Activated naive CD4-positive, alpha-beta T cell treated with anti-CD3 and anti-CD28 coated beads, Interleukin-2, amount 10 ng/mL, durations not matched to agents 7 days and 5 days (primary cell): ENCODE data around the gene OXER1.
A peak's percentile ranks its signal among the peaks of the same experiment; 100 is the strongest.

Source experiments
- CTCF ChIA-PET: fragments of 350-600 bp; sonication (Branson Sonifier 250); formaldehyde crosslinking; loops from one replicate; lab custom pipeline; 2021; ENCODE audit warnings: antibody characterized with exemption; lab: Charles Lee
- DNase-seq: peaks from one replicate; pipeline ENCODE4 v3.0.0-alpha.2; 2020
- H3K27ac Mint-ChIP-seq: one replicate; pipeline ENCODE4 v1.8.0; 2021; ENCODE audit warnings: mild to moderate bottlenecking, moderate library complexity, mixed read lengths
- H3K27me3 Mint-ChIP-seq: one replicate; pipeline ENCODE4 v1.8.0; 2021; ENCODE audit warnings: mild to moderate bottlenecking, mixed read lengths
- H3K36me3 Mint-ChIP-seq: one replicate; pipeline ENCODE4 v1.8.0; 2021; ENCODE audit warnings: mixed read lengths
- H3K4me1 Mint-ChIP-seq: one replicate; pipeline ENCODE4 v1.8.0; 2021; ENCODE audit warnings: mixed read lengths
- H3K4me3 Mint-ChIP-seq: one replicate; pipeline ENCODE4 v1.8.0; 2021; ENCODE audit warnings: mild to moderate bottlenecking, moderate library complexity, mixed read lengths
- H3K9me3 Mint-ChIP-seq: one replicate; pipeline ENCODE4 v1.8.0; 2021; ENCODE audit warnings: mixed read lengths

OXER1 gene, protein sequence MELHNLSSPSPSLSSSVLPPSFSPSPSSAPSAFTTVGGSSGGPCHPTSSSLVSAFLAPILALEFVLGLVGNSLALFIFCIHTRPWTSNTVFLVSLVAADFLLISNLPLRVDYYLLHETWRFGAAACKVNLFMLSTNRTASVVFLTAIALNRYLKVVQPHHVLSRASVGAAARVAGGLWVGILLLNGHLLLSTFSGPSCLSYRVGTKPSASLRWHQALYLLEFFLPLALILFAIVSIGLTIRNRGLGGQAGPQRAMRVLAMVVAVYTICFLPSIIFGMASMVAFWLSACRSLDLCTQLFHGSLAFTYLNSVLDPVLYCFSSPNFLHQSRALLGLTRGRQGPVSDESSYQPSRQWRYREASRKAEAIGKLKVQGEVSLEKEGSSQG

GRCh38 chr2:42764096-42764495 is at the start of gene OXER1:
TSS of gene OXER1 (minus strand) at chr2:42764135. CDS start at chr2:42764062, 73 bp downstream.
- Mint-ChIP-seq H3K4me1 (no peaks in the 10 kb centered on the region), H3K4me3 (no peak within 1 kb of the TSS), H3K9me3 (no peaks in the 10 kb centered on the region), H3K27me3 (no peaks in the 10 kb centered on the region), H3K36me3 (peaks cover 3% of the 10 kb centered on the region), H3K27ac (peak within 1 kb of the TSS; percentile 52)
- no peak for DNase-seq
- CTCF ChIA-PET, result no interaction called here

DNA sequence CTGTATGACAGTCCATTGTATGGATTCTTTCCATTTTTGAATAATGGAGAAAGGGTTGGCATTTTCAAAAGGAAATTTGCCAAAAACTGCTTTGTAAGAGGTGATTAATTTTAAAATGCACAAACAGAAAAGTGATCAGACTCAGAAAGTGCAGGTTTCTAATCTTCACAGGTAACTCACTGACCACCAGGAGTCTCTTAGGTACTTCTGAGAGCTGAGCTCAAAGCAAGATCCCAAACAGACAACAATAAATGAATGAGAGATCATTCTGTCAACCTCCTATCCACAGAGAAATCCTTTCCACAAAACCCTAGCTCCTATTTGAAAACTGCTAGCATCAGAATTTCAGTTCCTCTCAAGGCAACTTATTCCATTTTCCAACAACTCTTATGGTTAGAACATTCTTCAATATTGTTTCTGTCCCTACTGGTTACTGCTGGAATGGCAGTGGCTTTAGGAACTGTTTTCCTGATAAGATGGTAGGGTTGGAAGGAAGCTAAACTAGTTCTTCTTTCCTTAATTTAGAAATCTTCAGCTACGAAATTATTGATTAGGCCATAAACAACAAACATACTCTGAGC is 49.1 kb upstream of the OXER1 start:
- H3K27ac Mint-ChIP-seq, result no peak overlapping the region
- CTCF ChIA-PET, result interaction anchor here (0.7 to 1.5 kb wide), 4 partner anchors 10 to 17 kb away, joined by 3 to 5 read pairs (median 4); no protein-coding TSS in a partner anchor
- no peak for DNase-seq

GRCh38 chr2:42810971-42811811 is 47.3 kb upstream of the OXER1 start:
- Mint-ChIP-seq H3K27me3 (peaks cover 39% of the 10 kb centered on the region), H3K36me3 (no peaks in the 10 kb centered on the region), H3K9me3 (no peaks in the 10 kb centered on the region), H3K4me1 (peaks cover 26% of the 10 kb centered on the region), H3K4me3 (peak overlapping the region; percentile 86), H3K27ac (peak overlapping the region; percentile 98)
- peak; percentile 60 for DNase-seq
- CTCF ChIA-PET, result interaction anchor here (1.2 to 2.4 kb wide), 4 partner anchors 10 to 411 kb away, joined by 4 to 15 read pairs (median 6); no protein-coding TSS in a partner anchor

More for the DNA sequence above, 49.1 kb upstream of the OXER1 start:
- H3K4me3 Mint-ChIP-seq, result no peak overlapping the region
- peaks cover 26% of the 10 kb centered on the region for H3K4me1 Mint-ChIP-seq
- H3K27me3 Mint-ChIP-seq, result peaks cover 34% of the 10 kb centered on the region
- H3K9me3 Mint-ChIP-seq, result no peaks in the 10 kb centered on the region
- no peaks in the 10 kb centered on the region for H3K36me3 Mint-ChIP-seq

DNA sequence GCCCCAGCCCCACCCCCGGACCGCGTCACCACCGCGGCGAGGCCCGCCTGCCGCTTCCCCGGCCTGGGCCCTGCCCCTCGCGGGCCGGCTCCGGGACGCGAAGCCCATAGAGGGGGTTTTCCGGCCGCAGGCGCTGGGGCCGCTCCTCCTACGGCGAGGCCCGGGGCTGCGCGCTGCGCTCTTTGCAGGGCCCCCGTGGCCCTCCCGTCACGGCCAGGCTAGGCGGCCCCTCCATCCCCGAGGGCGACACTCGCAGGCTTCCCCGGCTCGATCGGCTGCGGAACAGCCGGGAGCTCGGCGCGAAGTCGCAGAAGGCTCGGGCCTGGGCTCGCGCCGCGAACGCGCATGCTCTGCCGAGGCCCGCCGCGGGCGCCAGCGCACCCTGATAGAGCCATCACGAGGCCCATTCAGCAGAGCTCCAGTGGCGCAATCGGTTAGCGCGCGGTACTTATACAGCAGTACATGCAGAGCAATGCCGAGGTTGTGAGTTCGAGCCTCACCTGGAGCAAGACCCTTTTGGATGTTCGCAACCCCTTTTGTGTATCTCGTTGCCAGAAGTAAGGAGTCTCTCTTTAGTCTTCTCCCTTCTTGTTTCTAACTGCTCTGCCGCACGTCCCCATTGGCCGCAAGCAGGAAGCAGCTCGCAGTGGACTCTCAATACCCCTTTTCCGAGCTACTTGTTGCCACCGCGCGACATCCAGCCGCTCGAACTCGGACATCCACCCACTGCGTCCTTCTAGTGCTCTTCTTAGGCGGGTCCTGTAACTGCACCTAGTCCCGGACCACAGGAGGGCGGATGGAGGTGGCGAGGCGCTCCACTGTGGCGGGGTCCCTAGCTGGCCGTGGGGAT is 46.4 kb upstream of the OXER1 start:
- Mint-ChIP-seq H3K27me3 (peaks cover 41% of the 10 kb centered on the region), H3K4me1 (peaks cover 26% of the 10 kb centered on the region), H3K4me3 (peak overlapping the region; percentile 86), H3K36me3 (no peaks in the 10 kb centered on the region), H3K27ac (peak overlapping the region; percentile 98), H3K9me3 (no peaks in the 10 kb centered on the region)
- CTCF ChIA-PET, result interaction anchor here (1.2 to 2.4 kb wide), 4 partner anchors 10 to 412 kb away, joined by 4 to 15 read pairs (median 6); no protein-coding TSS in a partner anchor
- peak; percentile 95 for DNase-seq

- H3K4me1 Mint-ChIP-seq, result peaks cover 26% of the 10 kb centered on the region
- CTCF ChIA-PET, result interaction anchor here (1.2 to 2.0 kb wide), 3 partner anchors 9 to 412 kb away, joined by 4 to 7 read pairs (median 4); no protein-coding TSS in a partner anchor
- peak overlapping the region; percentile 74 for H3K4me3 Mint-ChIP-seq
- H3K9me3 Mint-ChIP-seq, result no peaks in the 10 kb centered on the region
- H3K36me3 Mint-ChIP-seq, result no peaks in the 10 kb centered on the region
- H3K27me3 Mint-ChIP-seq, result peaks cover 44% of the 10 kb centered on the region
- DNase-seq, result peak; percentile 77
- H3K27ac Mint-ChIP-seq, result peak overlapping the region; percentile 91
These were observed 45.8 kb upstream of the OXER1 start for GRCh38 chr2:42809819-42810120.

DNA sequence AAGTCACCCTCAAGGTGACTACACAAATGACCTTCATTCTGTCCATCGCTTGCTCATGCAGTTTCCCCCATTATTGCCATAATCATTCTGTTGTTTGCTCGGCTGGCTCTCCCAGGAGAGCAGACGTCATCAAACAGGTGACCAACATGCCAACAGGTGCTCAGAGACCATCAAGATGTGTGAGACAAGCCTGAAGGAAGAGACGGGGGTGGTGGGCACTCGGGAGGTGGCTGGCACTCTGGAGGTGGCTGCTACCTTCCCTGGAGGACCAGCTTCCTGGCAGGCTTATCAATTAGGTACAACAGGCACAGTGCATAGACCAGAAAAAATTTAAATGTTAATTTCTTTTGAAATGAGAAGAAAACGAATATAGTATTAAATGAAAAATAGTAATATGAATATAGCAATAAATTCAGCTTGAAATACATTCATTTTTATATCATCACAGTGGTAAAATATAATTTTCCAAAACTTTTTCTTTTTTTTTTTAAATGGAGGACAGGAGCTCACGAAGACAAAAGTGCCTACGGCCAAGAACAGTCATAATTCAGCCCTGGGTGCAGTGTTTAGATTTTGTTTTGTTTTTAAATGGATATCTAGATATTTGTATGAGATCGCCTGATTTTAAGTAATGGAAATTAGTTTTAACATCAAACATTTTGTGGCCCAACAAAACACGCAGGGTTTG is 45.3 kb upstream of the OXER1 start:
- Mint-ChIP-seq H3K36me3 (no peaks in the 10 kb centered on the region), H3K4me3 (peak overlapping the region; percentile 74), H3K27me3 (peaks cover 43% of the 10 kb centered on the region), H3K27ac (peak overlapping the region; percentile 91), H3K9me3 (no peaks in the 10 kb centered on the region), H3K4me1 (peaks cover 26% of the 10 kb centered on the region)
- CTCF ChIA-PET, result interaction anchor here (1.2 to 2.0 kb wide), 2 partner anchors 8 to 314 kb away, joined by 4 to 7 read pairs; no protein-coding TSS in a partner anchor
- no peak for DNase-seq

DNA sequence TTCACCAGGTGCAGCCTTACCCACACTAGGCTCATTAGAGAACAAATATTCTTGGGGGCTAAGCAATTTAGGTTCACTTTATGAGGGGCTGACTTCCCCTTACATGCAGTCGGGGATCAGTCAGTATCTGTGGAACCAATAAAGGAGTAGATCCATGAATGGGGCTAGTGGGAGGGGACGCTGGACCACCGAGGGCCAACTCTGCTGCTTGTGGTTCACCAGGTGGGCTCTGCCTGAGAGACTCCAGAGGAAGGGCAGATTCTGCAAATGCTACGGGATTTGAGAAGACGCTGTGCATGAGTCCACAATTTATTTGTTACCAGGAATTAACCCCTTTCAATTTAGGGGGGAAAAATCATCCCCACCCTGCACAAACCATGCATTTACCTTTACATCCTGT is 44.4 kb upstream of the OXER1 start:
- DNase-seq, result no peak
- Mint-ChIP-seq H3K27me3 (peaks cover 46% of the 10 kb centered on the region), H3K27ac (no peak overlapping the region), H3K4me1 (peaks cover 26% of the 10 kb centered on the region), H3K4me3 (peak overlapping the region; percentile 16), H3K36me3 (no peaks in the 10 kb centered on the region), H3K9me3 (no peaks in the 10 kb centered on the region)
- CTCF ChIA-PET, result no interaction called here

DNA sequence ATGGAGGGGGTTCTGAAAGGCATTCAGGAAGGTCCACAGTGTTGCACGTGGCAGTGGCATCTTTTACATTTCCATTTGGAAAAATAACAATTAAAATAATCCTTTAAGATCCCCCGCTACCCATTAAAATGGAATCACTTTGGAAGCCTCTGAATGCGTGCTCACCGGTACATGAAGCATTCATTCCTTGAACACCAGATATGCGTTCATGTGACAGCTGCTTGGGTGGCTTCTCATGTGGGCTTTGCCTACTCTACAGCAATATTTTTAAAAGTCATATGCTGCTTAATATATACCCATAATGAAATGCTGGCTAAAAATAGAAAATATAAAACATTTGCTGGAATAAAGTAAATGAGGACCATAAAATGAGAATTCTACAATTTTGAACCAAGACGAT is 42.9 kb upstream of the OXER1 start:
- Mint-ChIP-seq H3K27ac (no peak overlapping the region), H3K4me1 (peaks cover 16% of the 10 kb centered on the region), H3K9me3 (no peaks in the 10 kb centered on the region), H3K36me3 (no peaks in the 10 kb centered on the region), H3K27me3 (peaks cover 52% of the 10 kb centered on the region), H3K4me3 (no peak overlapping the region)
- CTCF ChIA-PET, result no interaction called here
- DNase-seq, result no peak

GRCh38 chr2:42804891-42805290 is 41.0 kb upstream of the OXER1 start:
- Mint-ChIP-seq H3K9me3 (no peaks in the 10 kb centered on the region), H3K4me3 (no peak overlapping the region), H3K4me1 (peaks cover 15% of the 10 kb centered on the region), H3K36me3 (no peaks in the 10 kb centered on the region), H3K27me3 (peaks cover 57% of the 10 kb centered on the region), H3K27ac (no peak overlapping the region)
- no peak for DNase-seq
- CTCF ChIA-PET, result interaction anchor here (0.9 kb wide), 1 partner anchor 9 kb away, joined by 3 read pairs; no protein-coding TSS in a partner anchor

DNA sequence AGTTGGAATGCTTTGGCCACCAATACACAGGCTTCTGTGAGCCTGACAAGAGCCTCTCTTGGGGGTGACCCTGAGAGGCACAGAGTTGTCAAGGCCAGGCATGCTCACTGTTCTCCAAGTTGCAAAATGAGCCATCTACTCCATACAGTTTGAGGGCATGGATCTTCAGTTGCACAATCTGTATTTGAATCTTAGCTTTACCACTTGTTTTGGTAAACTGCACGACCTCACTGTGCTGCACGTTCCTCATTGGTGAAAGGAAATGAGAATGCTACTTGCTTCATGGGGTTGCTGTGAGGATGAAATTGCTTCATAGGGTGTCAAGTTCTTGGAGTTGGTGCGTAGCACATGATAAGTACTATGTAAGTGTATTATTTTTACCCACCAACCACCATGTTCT is 40.4 kb upstream of the OXER1 start:
- H3K27ac Mint-ChIP-seq, result no peak overlapping the region
- no peaks in the 10 kb centered on the region for H3K9me3 Mint-ChIP-seq
- peaks cover 57% of the 10 kb centered on the region for H3K27me3 Mint-ChIP-seq
- DNase-seq, result no peak
- no peak overlapping the region for H3K4me3 Mint-ChIP-seq
- H3K36me3 Mint-ChIP-seq, result no peaks in the 10 kb centered on the region
- CTCF ChIA-PET, result no interaction called here
- H3K4me1 Mint-ChIP-seq, result peaks cover 15% of the 10 kb centered on the region

DNA sequence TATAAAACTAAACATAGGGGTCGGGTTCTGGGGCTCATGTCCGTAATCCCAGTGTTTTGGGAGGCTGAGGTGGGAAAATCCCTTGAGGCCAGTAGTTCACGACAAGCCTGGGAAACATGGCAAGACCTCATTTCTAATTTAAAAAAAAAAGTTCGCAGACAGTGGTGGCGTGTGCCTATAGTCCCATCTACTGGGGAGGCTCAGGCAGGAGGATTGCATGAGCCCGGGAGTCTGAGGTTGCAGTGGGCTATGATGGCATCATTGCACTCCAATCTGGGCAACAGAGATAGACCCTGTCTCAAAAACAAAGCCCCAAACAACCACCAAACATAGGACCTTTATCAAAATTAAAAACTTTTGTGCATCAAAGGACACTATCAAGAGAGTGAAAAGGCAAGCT is 38.2 kb upstream of the OXER1 start:
- CTCF ChIA-PET, result no interaction called here
- Mint-ChIP-seq H3K4me1 (peaks cover 11% of the 10 kb centered on the region), H3K9me3 (no peaks in the 10 kb centered on the region), H3K4me3 (no peak overlapping the region), H3K36me3 (no peaks in the 10 kb centered on the region), H3K27ac (no peak overlapping the region), H3K27me3 (peaks cover 40% of the 10 kb centered on the region)
- no peak for DNase-seq

DNA sequence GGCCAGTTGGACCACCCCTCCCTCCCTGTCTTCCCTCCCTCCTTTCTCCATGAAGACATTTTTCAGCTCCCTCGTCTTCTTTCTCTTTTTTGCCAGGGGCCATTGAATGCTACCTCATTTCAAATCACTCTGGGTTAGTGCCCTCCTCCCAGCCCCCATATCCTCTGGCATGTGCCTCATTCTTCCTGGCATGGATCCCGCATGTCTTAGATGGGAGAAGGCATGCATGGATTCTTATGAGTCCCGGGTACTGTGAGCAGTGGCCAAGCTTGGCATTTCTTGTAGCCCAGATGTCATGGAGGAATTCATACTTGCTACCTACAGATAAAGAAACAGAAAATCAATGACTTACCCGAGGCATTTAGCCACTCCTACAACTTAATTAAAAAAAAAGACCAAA is 37.4 kb upstream of the OXER1 start:
- H3K27ac Mint-ChIP-seq, result no peak overlapping the region
- peaks cover 11% of the 10 kb centered on the region for H3K4me1 Mint-ChIP-seq
- CTCF ChIA-PET, result interaction anchor here (1.6 to 1.7 kb wide), 2 partner anchors 9 to 27 kb away, joined by 4 to 7 read pairs; no protein-coding TSS in a partner anchor

GRCh38 chr2:42800981-42801380 is 37.0 kb upstream of the OXER1 start:
- DNase-seq, result no peak
- no peaks in the 10 kb centered on the region for H3K36me3 Mint-ChIP-seq
- H3K27ac Mint-ChIP-seq, result no peak overlapping the region
- H3K9me3 Mint-ChIP-seq, result no peaks in the 10 kb centered on the region
- H3K4me3 Mint-ChIP-seq, result no peak overlapping the region
- CTCF ChIA-PET, result interaction anchor here (1.6 to 1.7 kb wide), 2 partner anchors 10 to 27 kb away, joined by 4 to 7 read pairs; no protein-coding TSS in a partner anchor
- peaks cover 34% of the 10 kb centered on the region for H3K27me3 Mint-ChIP-seq
- peaks cover 11% of the 10 kb centered on the region for H3K4me1 Mint-ChIP-seq

More for the DNA sequence above, 37.4 kb upstream of the OXER1 start:
- Mint-ChIP-seq H3K9me3 (no peaks in the 10 kb centered on the region), H3K27me3 (peaks cover 34% of the 10 kb centered on the region), H3K36me3 (no peaks in the 10 kb centered on the region), H3K4me3 (no peak overlapping the region)
- DNase-seq, result no peak
